A549 (cell line): ENCODE measurements around the gene MEGF8. TPM values are rescaled to one million over a fixed set of nuclear protein-coding genes. Genes with fewer than 3 reads are reported as not detected.
A peak's percentile ranks its signal among the peaks of the same experiment; 100 is the strongest.
"Not testable (repeated sequence)": the region's sequence is repeated elsewhere in the genome, so short reads cannot be mapped to it uniquely, and the experiment has no call there.

ENCODE experiments used
- ATAC-seq, 2 experiments: fragments of 200-7000 bp in 1 of 2; fragments of >200 bp in 1 of 2; cut with Nextera tagmentation in 1 of 2; cut with Tn5 transposase in 1 of 2; 3 replicates each; pipeline versions ENCODE4 v1.8.0 to v1.9.1; 2018 to 2020; ENCODE audit warnings: mild to moderate bottlenecking in 1 of 2, moderate library complexity in 1 of 2
- CTCF ChIA-PET: fragments of 300-600 bp; sonication (Branson Sonifier 250); formaldehyde crosslinking; extraction: SDS; loops from one replicate; lab custom pipeline; 2021; ENCODE audit warnings: antibody characterized with exemption, inconsistent platforms; lab: Yijun Ruan, JAX
- POLR2A ChIA-PET: fragments of 350-600 bp; formaldehyde crosslinking; extraction: SDS; loops from one replicate; lab custom pipeline; 2021; ENCODE audit warnings: antibody characterized with exemption, inconsistent platforms; lab: Yijun Ruan, JAX
- DNase-seq, 2 experiments: peaks; one replicate each; pipeline versions ENCODE4 v3.0.0 to v3.0.0-alpha.2; 2011 to 2016; ENCODE audit warnings: low read depth in 1 of 2, low spot score in 1 of 2
- FAIRE-seq: peaks from 2 replicates; lab custom pipeline; 2011; peaks lifted over from hg19 to GRCh38; lab: Jason Lieb, UNC
- H3K27ac ChIP-seq, 2 experiments: fragments of >200 bp; sonication (Bioruptor Twin); formaldehyde crosslinking; 3 replicates each; pipeline ENCODE4 v1.5.1; 2016 to 2017
- H3K4me1 ChIP-seq: fragments of >200 bp; sonication (Bioruptor Twin); formaldehyde crosslinking; 3 replicates; pipeline ENCODE4 v1.6.1; 2016
- H3K4me2 ChIP-seq: fragments of >200 bp; sonication (Bioruptor Twin); formaldehyde crosslinking; 3 replicates; pipeline ENCODE4 v1.6.1; 2016
- H3K4me3 ChIP-seq: fragments of >200 bp; sonication (Bioruptor Twin); formaldehyde crosslinking; 3 replicates; pipeline ENCODE4 v1.5.1; 2016
- H3K9me3 ChIP-seq: fragments of >200 bp; sonication (Bioruptor Twin); formaldehyde crosslinking; 3 replicates; pipeline ENCODE4 v1.6.1; 2016
- CBX8 ChIP-seq: fragments of 200-600 bp; sonication (generic); IDR thresholded peaks from 2 replicates; pipeline ENCODE4 v1.6.1; 2016
- CHD4 ChIP-seq: fragments of 200-600 bp; sonication (generic); IDR thresholded peaks from 2 replicates; pipeline ENCODE4 v1.6.1; 2016; ENCODE audit warnings: antibody characterized with exemption, mild to moderate bottlenecking, borderline replicate concordance
- CTCF ChIP-seq: fragments of >200 bp; sonication (Bioruptor Twin); formaldehyde crosslinking; IDR thresholded peaks from 3 replicates; pipeline ENCODE4 v1.5.1; 2016
- E2F6 ChIP-seq: IDR thresholded peaks from 2 replicates; pipeline ENCODE4 v1.6.1; 2012; ENCODE audit warnings: low read depth, borderline replicate concordance
- ELK1 ChIP-seq: fragments of 150-350 bp; IDR thresholded peaks from 2 replicates; pipeline ENCODE4 v1.6.1; 2014; ENCODE audit warnings: low read depth, mild to moderate bottlenecking, low read length
- HOXA7 ChIP-seq: fragments of 250-450 bp; sonication (Bioruptor Pico); IDR thresholded peaks from 2 replicates; pipeline ENCODE4 v1.5.0; 2020; ENCODE audit warnings: mild to moderate bottlenecking, moderate library complexity
- JUN ChIP-seq, 2 experiments: fragments of >200 bp; sonication (Bioruptor Twin); formaldehyde crosslinking; IDR thresholded peaks; 2 replicates in 1 of 2; 3 replicates in 1 of 2; pipeline ENCODE4 v1.6.1; 2016 to 2017
- KDM1A ChIP-seq: fragments of 200-600 bp; sonication (generic); IDR thresholded peaks from 2 replicates; pipeline ENCODE4 v1.6.1; 2016; ENCODE audit warnings: low read depth, mild to moderate bottlenecking
- KDM5A ChIP-seq: fragments of 200-600 bp; sonication (generic); IDR thresholded peaks from 2 replicates; pipeline ENCODE4 v1.6.1; 2016; ENCODE audit warnings: antibody characterized with exemption, mild to moderate bottlenecking
- MAFK ChIP-seq: fragments of 450-650 bp; IDR thresholded peaks from 2 replicates; pipeline ENCODE4 v1.6.1; 2014; ENCODE audit not compliant: partially characterized antibody
- MAZ ChIP-seq: fragments of 150-350 bp; IDR thresholded peaks from 2 replicates; pipeline ENCODE4 v1.6.1; 2014; ENCODE audit warnings: antibody characterized with exemption, low read depth, low read length, borderline replicate concordance
- PBX3 ChIP-seq: IDR thresholded peaks from 2 replicates; pipeline ENCODE4 v1.6.1; 2012
- POLR2A ChIP-seq: IDR thresholded peaks from 2 replicates; pipeline ENCODE4 v1.6.1; 2012; ENCODE audit warnings: mild to moderate bottlenecking, low read length
- RCOR1 ChIP-seq: fragments of 150-350 bp; IDR thresholded peaks from 2 replicates; pipeline ENCODE4 v1.6.1; 2014; ENCODE audit warnings: antibody characterized with exemption, low read length, low read depth
- SMC3 ChIP-seq: fragments of >200 bp; sonication (Bioruptor Twin); formaldehyde crosslinking; IDR thresholded peaks from 3 replicates; pipeline ENCODE4 v1.6.1; 2018; ENCODE audit warnings: inconsistent platforms
- TFCP2L1 ChIP-seq: fragments of 250-450 bp; sonication (Bioruptor Pico); IDR thresholded peaks from 2 replicates; pipeline ENCODE4 v1.5.0; 2021; ENCODE audit warnings: mild to moderate bottlenecking
- ZSCAN20 ChIP-seq: fragments of 250-450 bp; sonication (Bioruptor Pico); IDR thresholded peaks from 2 replicates; pipeline ENCODE4 v1.8.0; 2022; ENCODE audit warnings: mild to moderate bottlenecking, moderate library complexity
- WGBS: methylation state at CpG from one replicate; pipeline ENCODE4 v1.1.6; 2017; ENCODE audit errors: missing lambda C conversion rate; 5-methylcytosine and 5-hydroxymethylcytosine counted together
- polyA plus RNA-seq, 4 experiments: library from polyadenylated mRNA; depleted of rRNA in 3 of 4; stranded (reverse); fragments of >200 nt; fragmentation: RNase III in 1 of 4; extraction: RNeasy Plus Mini Kit Qiagen cat#74134 plus additional on column Dnase treatment in 1 of 4; gene quantifications; 2 replicates in 3 of 4; 3 replicates in 1 of 4; pipeline ENCODE4 v1.2.3, GENCODE V29; 2011 to 2017

The MEGF8 gene
- polyA plus RNA-seq, 2 of the 4 experiments (the other 2 are of a cell fraction) = 10.4 to 27.2 TPM

- peak; percentile 91 for FAIRE-seq
- H3K27ac ChIP-seq, POLR2A ChIA-PET, H3K4me2 ChIP-seq, ATAC-seq, H3K4me3 ChIP-seq, H3K4me1 ChIP-seq, H3K9me3 ChIP-seq, DNase-seq: not testable (repeated sequence)
- WGBS = 84% methylated on average over 7 of the region's 7 CpGs
- CTCF ChIA-PET = interaction anchor here (0.8 to 1.0 kb wide), 2 partner anchors 61 to 162 kb away, joined by 3 read pairs; no protein-coding TSS in a partner anchor
Observed at GRCh38 chr19:42339126-42339860, 13.9 kb downstream of the MEGF8 start.

- H3K9me3 ChIP-seq = not testable (repeated sequence)
- TF ChIP-seq KDM1A = peak; percentile 65; the same call in 1 of the 2 replicates
- TF ChIP-seq CHD4 = 0 out of 2 replicates have a peak, but pooled peaks have one; percentile 74
- TF ChIP-seq, all 56 proteins: peak for 2; not testable (repeated sequence) for 54
- POLR2A ChIA-PET, ATAC-seq, DNase-seq, H3K27ac ChIP-seq, H3K4me1 ChIP-seq, H3K4me3 ChIP-seq, H3K4me2 ChIP-seq: not testable (repeated sequence)
- CTCF ChIA-PET = interaction anchor here (0.8 to 1.2 kb wide), 3 partner anchors 61 to 207 kb away, joined by 3 read pairs; no protein-coding TSS in a partner anchor
- WGBS = 97% methylated on average over 4 of the region's 4 CpGs
- peak; percentile 85 for FAIRE-seq
Observed at GRCh38 chr19:42339922-42340321, 14.5 kb downstream of the MEGF8 start.

GRCh38 chr19:42343344-42344110, 18.1 kb downstream of the MEGF8 start:
- no peak for FAIRE-seq
- POLR2A ChIA-PET = no interaction called here
- CTCF ChIA-PET = interaction anchor here (0.6 to 3.9 kb wide), 19 partner anchors 11 to 1939 kb away, joined by 3 to 27 read pairs (median 3); partner anchors contain the start of genes POU2F2 and TMEM145

GRCh38 chr19:42344336-42344893, 19.0 kb downstream of the MEGF8 start:
- H3K4me2 ChIP-seq = no peak overlapping the region
- FAIRE-seq (no peak), ATAC-seq (peak; percentile 18 to 26; a peak in 4 of 6 replicates), DNase-seq (no peak)
- H3K4me1 ChIP-seq = peaks cover 6% of the 10 kb centered on the region; the same call in 2 of the 3 replicates
- H3K27ac ChIP-seq = no peak overlapping the region
- POLR2A ChIA-PET = no interaction called here
- H3K9me3 ChIP-seq = no peaks in the 10 kb centered on the region
- H3K4me3 ChIP-seq = no peak overlapping the region
- CTCF ChIA-PET = interaction anchor here (0.6 to 3.9 kb wide), 16 partner anchors 12 to 215 kb away, joined by 3 to 27 read pairs (median 3); no protein-coding TSS in a partner anchor
- WGBS = 94% methylated on average over 18 of the region's 18 CpGs
- TF ChIP-seq ELK1 = no peak
- no peak for TF ChIP-seq ZSCAN20 (CRISPR knock-in tag)
- no peak for TF ChIP-seq E2F6
- TF ChIP-seq TFCP2L1 (CRISPR knock-in tag) = no peak
- TF ChIP-seq CBX8 = no peak
- no peak for TF ChIP-seq RCOR1
- TF ChIP-seq MAZ = no peak
- TF ChIP-seq MAFK = no peak
- TF ChIP-seq HOXA7 = no peak
- TF ChIP-seq KDM5A = no peak
- TF ChIP-seq JUN (IDR thresholded peaks at IDR 0.05) = no peak
- TF ChIP-seq SMC3 = no peak
- no peak for TF ChIP-seq POLR2A

More at GRCh38 chr19:42343344-42344110, 18.1 kb downstream of the MEGF8 start:
- no peak overlapping the region for H3K4me3 ChIP-seq
- H3K9me3 ChIP-seq = no peaks in the 10 kb centered on the region
- no peak for DNase-seq
- no peak for TF ChIP-seq PBX3
- peak; percentile 27; the same call in 1 of the 3 replicates for TF ChIP-seq CTCF
- 71% methylated on average over 17 of the region's 17 CpGs for WGBS
- H3K27ac ChIP-seq = no peak overlapping the region
- no peak overlapping the region for H3K4me2 ChIP-seq
- H3K4me1 ChIP-seq = peaks cover 6% of the 10 kb centered on the region; the same call in 2 of the 3 replicates
- peak; percentile 57 to 69 for ATAC-seq
